HepG2 (cell line): ENCODE data around the gene ID3. TPM values are rescaled to one million over a fixed set of nuclear protein-coding genes. Genes with fewer than 3 reads are reported as not detected.

Experiments used
- ARNT2 ChIP-seq: sonication (generic); formaldehyde crosslinking; IDR thresholded peaks from 2 replicates; pipeline ENCODE4 v1.8.0; 2022; ENCODE audit warnings: mild to moderate bottlenecking, low read depth, missing genetic modification reagents, moderate library complexity
- ASH2L ChIP-seq: fragments of 300-600, 200-600 bp; sonication (generic); IDR thresholded peaks from 2 replicates; pipeline ENCODE4 v1.7.0; 2017; ENCODE audit warnings: low read depth, mild to moderate bottlenecking, moderate library complexity, mixed read lengths, low read length; ENCODE audit not compliant: insufficient read length
- EED ChIP-seq: sonication (generic); formaldehyde crosslinking; IDR thresholded peaks from 2 replicates; pipeline ENCODE4 v1.5.0; 2020; ENCODE audit warnings: mild to moderate bottlenecking, missing genetic modification reagents
- ERF ChIP-seq: IDR thresholded peaks from 2 replicates; pipeline ENCODE4 v1.6.1; 2018; ENCODE audit warnings: missing biosample characterization, missing genetic modification reagents
- FOXP1 ChIP-seq, 2 experiments: fragments of 450-650 bp in 1 of 2; IDR thresholded peaks; 2 replicates each; pipeline ENCODE4 v1.6.1; 2017 to 2018; ENCODE audit warnings: antibody characterized with exemption in 1 of 2
- NFKBIZ ChIP-seq: IDR thresholded peaks from 2 replicates; pipeline ENCODE4 v1.6.1; 2018; ENCODE audit warnings: missing genetic modification reagents, missing compliant biosample characterization
- POLR2A ChIP-seq, 2 experiments: IDR thresholded peaks; 2 replicates each; pipeline ENCODE4 v1.6.1; 2011; ENCODE audit warnings: low read depth in 2 of 2, low read length in 2 of 2, mild to moderate bottlenecking in 1 of 2, moderate library complexity in 1 of 2; ENCODE audit not compliant: insufficient read depth in 1 of 2
- SOX13 ChIP-seq, 3 experiments: fragments of 450-650 bp in 1 of 3; sonication (generic) in 1 of 3; formaldehyde crosslinking in 1 of 3; IDR thresholded peaks in 2 of 3; conservative IDR thresholded peaks in 1 of 3; 2 replicates each; pipeline versions ENCODE4 v1.5.0 to v1.6.1; 2016 to 2020; ENCODE audit warnings: antibody characterized with exemption in 1 of 3, mild to moderate bottlenecking in 1 of 3, missing compliant biosample characterization in 1 of 3, missing genetic modification reagents in 1 of 3, moderate library complexity in 1 of 3
- TCF12 ChIP-seq, 2 experiments: fragments of 450-650 bp in 1 of 2; sonication (generic) in 1 of 2; formaldehyde crosslinking in 1 of 2; IDR thresholded peaks; 2 replicates each; pipeline versions ENCODE4 v1.6.1 to v1.8.0; 2017 to 2022; ENCODE audit warnings: antibody characterized with exemption in 1 of 2, mild to moderate bottlenecking in 1 of 2, missing genetic modification reagents in 1 of 2, moderate library complexity in 1 of 2
- ZFP36L2 ChIP-seq: sonication (generic); formaldehyde crosslinking; IDR thresholded peaks from 2 replicates; pipeline ENCODE4 v1.4.0; 2020; ENCODE audit warnings: missing genetic modification reagents
- ZNF589 ChIP-seq: sonication (generic); formaldehyde crosslinking; conservative IDR thresholded peaks from 2 replicates; pipeline ENCODE4 v1.8.0; 2022; ENCODE audit warnings: mild to moderate bottlenecking, moderate library complexity, missing genetic modification reagents
- polyA plus RNA-seq, 8 experiments: library from polyadenylated mRNA; depleted of rRNA in 3 of 8; stranded (reverse) in 7 of 8; unstranded in 1 of 8; fragments of >200 nt; fragmentation: Illumina TruSeq in 4 of 8; extraction: Trizol in 4 of 8; gene quantifications; 2 replicates each; pipeline versions ENCODE4 v1.2.1 to v1.2.3, GENCODE V29; 2011 to 2016; ENCODE audit warnings: low read depth in 4 of 8, missing spikeins in 1 of 8, mixed read lengths in 1 of 8; ENCODE audit not compliant: insufficient read depth in 1 of 8
- total RNA-seq, 5 experiments: library from RNA; depleted of rRNA; stranded (reverse); fragments of >200 nt; fragmentation: Illumina TruSeq; extraction: Trizol; gene quantifications; 2 replicates each; pipeline ENCODE4 v1.2.3, GENCODE V29; 2016; ENCODE audit warnings: low read depth in 1 of 5
- TF ChIP-seq, protein P1 (sequence below): fragments of 450-650 bp; IDR thresholded peaks from 2 replicates; pipeline ENCODE4 v1.6.1; 2016
- TF ChIP-seq, protein P2 (sequence below): sonication (generic); formaldehyde crosslinking; IDR thresholded peaks from 2 replicates; pipeline ENCODE4 v1.8.0; 2022; ENCODE audit warnings: mild to moderate bottlenecking, missing genetic modification reagents, moderate library complexity
- TF ChIP-seq, protein P3 (sequence below): sonication (generic); formaldehyde crosslinking; IDR thresholded peaks from 2 replicates; pipeline ENCODE4 v1.4.0; 2020; ENCODE audit warnings: low read depth, mild to moderate bottlenecking, missing genetic modification reagents
- TF ChIP-seq, protein P4 (sequence below): sonication (generic); formaldehyde crosslinking; conservative IDR thresholded peaks from 2 replicates; pipeline ENCODE4 v1.8.1; 2023; ENCODE audit warnings: missing genetic modification reagents
- TF ChIP-seq, protein P5 (sequence below): sonication (generic); formaldehyde crosslinking; conservative IDR thresholded peaks from 2 replicates; pipeline ENCODE4 v1.4.0; 2020; ENCODE audit warnings: missing genetic modification reagents
- TF ChIP-seq, protein P6 (sequence below): sonication (generic); formaldehyde crosslinking; IDR thresholded peaks from 2 replicates; pipeline ENCODE4 v1.5.0; 2020; ENCODE audit warnings: missing genetic modification reagents
- TF ChIP-seq, protein P7 (sequence below): sonication (generic); formaldehyde crosslinking; conservative IDR thresholded peaks from 2 replicates; pipeline ENCODE4 v1.5.0; 2020; ENCODE audit warnings: missing genetic modification reagents

The ID3 gene
- total and polyA plus RNA-seq, 2 of the 13 experiments (the other 11 are each of a cell fraction or from before 2014, with no cell fraction given), result 64.8 to 115 TPM

DNA sequence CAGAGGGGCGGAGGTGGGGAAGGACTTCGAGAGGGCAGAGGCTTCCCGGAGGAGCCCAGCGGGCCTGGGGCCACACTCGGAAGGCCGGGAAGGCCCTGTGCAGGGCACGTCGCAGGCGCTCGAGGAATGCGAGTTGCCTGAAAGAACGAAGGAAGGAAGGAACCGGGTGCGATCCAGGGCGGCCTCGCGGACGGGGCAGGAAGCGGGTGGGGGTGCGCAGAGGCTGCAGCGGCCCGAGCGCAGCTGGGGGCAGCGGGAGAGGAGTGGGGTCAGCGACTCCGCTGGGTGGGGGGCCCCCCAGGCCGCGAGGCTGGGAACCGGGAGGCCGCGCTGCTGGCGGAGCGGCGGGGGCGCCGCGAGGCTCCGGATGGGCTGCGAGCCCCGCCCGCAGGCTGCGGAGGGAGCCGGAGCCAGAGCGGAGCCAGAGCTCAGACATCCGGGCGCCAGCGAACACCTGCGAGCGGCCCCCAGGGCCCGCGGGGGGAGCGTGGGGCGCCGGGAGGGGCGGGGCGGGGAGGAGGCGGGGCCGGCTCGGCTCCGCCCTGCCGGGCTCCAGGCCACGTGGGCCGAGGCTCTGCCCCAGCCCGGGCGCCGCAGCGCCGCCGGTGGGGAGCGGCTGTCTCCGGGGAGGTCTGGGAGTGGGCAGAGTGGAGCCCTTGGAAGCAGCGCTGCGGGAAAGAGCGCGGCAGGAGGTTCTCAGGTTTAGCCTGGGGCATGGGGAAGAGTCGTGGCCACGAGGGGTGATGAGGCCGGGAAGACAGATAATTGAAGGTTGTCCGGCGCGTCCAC lies 4.6 kb downstream of the ID3 start (continued):
- TF ChIP-seq, protein P1, sequence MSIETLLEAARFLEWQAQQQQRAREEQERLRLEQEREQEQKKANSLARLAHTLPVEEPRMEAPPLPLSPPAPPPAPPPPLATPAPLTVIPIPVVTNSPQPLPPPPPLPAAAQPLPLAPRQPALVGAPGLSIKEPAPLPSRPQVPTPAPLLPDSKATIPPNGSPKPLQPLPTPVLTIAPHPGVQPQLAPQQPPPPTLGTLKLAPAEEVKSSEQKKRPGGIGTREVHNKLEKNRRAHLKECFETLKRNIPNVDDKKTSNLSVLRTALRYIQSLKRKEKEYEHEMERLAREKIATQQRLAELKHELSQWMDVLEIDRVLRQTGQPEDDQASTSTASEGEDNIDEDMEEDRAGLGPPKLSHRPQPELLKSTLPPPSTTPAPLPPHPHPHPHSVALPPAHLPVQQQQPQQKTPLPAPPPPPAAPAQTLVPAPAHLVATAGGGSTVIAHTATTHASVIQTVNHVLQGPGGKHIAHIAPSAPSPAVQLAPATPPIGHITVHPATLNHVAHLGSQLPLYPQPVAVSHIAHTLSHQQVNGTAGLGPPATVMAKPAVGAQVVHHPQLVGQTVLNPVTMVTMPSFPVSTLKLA, result no peak
- TF ChIP-seq ERF (CRISPR knock-in tag) (no peak), ARNT2 (CRISPR knock-in tag) (no peak; the same call in none of the 2 replicates), TCF12 (IDR thresholded peaks at IDR 0.05) (no peak), TCF12 (CRISPR knock-in tag; IDR thresholded peaks at IDR 0.05) (no peak), FOXP1 (IDR thresholded peaks at IDR 0.05) (no peak), FOXP1 (CRISPR knock-in tag; IDR thresholded peaks at IDR 0.05) (0 out of 2 replicates have a peak, but pooled peaks have one; percentile 16), NFKBIZ (CRISPR knock-in tag) (no peak; the same call in 1 of the 2 replicates), ZFP36L2 (no peak), SOX13 (IDR thresholded peaks at IDR 0.05) (no peak), SOX13 (CRISPR knock-in tag; conservative IDR thresholded peaks at IDR 0.05 in 1 of 2, IDR thresholded peaks at IDR 0.05 in 1 of 2) (peak in 1 of 2 experiments; percentile 53; a peak in 2 of 4 replicates), ASH2L (peak; percentile 42), ZNF589 (CRISPR knock-in tag) (0 out of 2 replicates have a peak, but pooled peaks have one; percentile 26), EED (CRISPR knock-in tag) (no peak), POLR2A (IDR thresholded peaks at IDR 0.05; ENCODE audit: insufficient read depth in 1 of 2, low read depth in 2 of 2, low read length in 2 of 2) (peak; percentile 50 to 69; a peak in 3 of 4 replicates)
- TF ChIP-seq, protein P2, sequence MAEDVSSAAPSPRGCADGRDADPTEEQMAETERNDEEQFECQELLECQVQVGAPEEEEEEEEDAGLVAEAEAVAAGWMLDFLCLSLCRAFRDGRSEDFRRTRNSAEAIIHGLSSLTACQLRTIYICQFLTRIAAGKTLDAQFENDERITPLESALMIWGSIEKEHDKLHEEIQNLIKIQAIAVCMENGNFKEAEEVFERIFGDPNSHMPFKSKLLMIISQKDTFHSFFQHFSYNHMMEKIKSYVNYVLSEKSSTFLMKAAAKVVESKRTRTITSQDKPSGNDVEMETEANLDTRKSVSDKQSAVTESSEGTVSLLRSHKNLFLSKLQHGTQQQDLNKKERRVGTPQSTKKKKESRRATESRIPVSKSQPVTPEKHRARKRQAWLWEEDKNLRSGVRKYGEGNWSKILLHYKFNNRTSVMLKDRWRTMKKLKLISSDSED, result no peak
- TF ChIP-seq, protein P3, sequence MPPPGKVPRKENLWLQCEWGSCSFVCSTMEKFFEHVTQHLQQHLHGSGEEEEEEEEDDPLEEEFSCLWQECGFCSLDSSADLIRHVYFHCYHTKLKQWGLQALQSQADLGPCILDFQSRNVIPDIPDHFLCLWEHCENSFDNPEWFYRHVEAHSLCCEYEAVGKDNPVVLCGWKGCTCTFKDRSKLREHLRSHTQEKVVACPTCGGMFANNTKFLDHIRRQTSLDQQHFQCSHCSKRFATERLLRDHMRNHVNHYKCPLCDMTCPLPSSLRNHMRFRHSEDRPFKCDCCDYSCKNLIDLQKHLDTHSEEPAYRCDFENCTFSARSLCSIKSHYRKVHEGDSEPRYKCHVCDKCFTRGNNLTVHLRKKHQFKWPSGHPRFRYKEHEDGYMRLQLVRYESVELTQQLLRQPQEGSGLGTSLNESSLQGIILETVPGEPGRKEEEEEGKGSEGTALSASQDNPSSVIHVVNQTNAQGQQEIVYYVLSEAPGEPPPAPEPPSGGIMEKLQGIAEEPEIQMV (CRISPR knock-in tag), result 0 out of 2 replicates have a peak, but pooled peaks have one; percentile 31
- TF ChIP-seq, protein P4, sequence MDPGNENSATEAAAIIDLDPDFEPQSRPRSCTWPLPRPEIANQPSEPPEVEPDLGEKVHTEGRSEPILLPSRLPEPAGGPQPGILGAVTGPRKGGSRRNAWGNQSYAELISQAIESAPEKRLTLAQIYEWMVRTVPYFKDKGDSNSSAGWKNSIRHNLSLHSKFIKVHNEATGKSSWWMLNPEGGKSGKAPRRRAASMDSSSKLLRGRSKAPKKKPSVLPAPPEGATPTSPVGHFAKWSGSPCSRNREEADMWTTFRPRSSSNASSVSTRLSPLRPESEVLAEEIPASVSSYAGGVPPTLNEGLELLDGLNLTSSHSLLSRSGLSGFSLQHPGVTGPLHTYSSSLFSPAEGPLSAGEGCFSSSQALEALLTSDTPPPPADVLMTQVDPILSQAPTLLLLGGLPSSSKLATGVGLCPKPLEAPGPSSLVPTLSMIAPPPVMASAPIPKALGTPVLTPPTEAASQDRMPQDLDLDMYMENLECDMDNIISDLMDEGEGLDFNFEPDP (CRISPR knock-in tag), result no peak
- TF ChIP-seq, protein P5, sequence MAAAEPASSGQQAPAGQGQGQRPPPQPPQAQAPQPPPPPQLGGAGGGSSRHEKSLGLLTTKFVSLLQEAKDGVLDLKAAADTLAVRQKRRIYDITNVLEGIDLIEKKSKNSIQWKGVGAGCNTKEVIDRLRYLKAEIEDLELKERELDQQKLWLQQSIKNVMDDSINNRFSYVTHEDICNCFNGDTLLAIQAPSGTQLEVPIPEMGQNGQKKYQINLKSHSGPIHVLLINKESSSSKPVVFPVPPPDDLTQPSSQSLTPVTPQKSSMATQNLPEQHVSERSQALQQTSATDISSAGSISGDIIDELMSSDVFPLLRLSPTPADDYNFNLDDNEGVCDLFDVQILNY (CRISPR knock-in tag), result no peak
- TF ChIP-seq, protein P6, sequence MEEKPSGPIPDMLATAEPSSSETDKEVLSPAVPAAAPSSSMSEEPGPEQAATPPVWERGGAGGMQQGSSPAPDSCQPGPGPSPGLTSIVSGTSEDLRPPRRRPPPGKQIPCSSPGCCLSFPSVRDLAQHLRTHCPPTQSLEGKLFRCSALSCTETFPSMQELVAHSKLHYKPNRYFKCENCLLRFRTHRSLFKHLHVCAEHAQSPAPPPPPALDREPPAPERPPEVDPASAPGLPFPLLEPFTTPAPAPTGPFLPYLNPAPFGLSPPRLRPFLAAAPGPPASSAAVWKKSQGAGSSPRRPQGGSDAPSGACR (CRISPR knock-in tag), result 0 out of 2 replicates have a peak, but pooled peaks have one; percentile 42
- TF ChIP-seq, protein P7, sequence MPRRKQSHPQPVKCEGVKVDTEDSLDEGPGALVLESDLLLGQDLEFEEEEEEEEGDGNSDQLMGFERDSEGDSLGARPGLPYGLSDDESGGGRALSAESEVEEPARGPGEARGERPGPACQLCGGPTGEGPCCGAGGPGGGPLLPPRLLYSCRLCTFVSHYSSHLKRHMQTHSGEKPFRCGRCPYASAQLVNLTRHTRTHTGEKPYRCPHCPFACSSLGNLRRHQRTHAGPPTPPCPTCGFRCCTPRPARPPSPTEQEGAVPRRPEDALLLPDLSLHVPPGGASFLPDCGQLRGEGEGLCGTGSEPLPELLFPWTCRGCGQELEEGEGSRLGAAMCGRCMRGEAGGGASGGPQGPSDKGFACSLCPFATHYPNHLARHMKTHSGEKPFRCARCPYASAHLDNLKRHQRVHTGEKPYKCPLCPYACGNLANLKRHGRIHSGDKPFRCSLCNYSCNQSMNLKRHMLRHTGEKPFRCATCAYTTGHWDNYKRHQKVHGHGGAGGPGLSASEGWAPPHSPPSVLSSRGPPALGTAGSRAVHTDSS (CRISPR knock-in tag), result no peak
